Liver (tissue), 3 donors: ENCODE measurements around the gene AJM1.

ENCODE experiments used
- FOXA1 ChIP-seq: IDR thresholded peaks from 2 replicates; pipeline ENCODE4 v1.6.1; 2016; ENCODE audit warnings: antibody characterized with exemption
- HNF4A ChIP-seq, 2 donors: conservative IDR thresholded peaks; 2 replicates each; pipeline ENCODE4 v1.6.1; 2016; ENCODE audit warnings: antibody characterized with exemption in 2 of 2, mild to moderate bottlenecking in 2 of 2
- JUND ChIP-seq, 2 donors: IDR thresholded peaks; 2 replicates each; pipeline ENCODE4 v1.6.1; 2016; ENCODE audit warnings: antibody characterized with exemption in 2 of 2
- MAX ChIP-seq: IDR thresholded peaks from 2 replicates; pipeline ENCODE4 v1.6.1; 2016; ENCODE audit warnings: antibody characterized with exemption
- TF ChIP-seq, protein P1 (sequence below): fragments of 150-350 bp; IDR thresholded peaks from 2 replicates; pipeline ENCODE4 v1.5.1; 2017; ENCODE audit warnings: improper control_type of control experiment, low read depth, low read length; ENCODE audit not compliant: missing input control
- TF ChIP-seq, protein P2 (sequence below): IDR thresholded peaks from 2 replicates; pipeline ENCODE4 v1.6.1; 2016; ENCODE audit warnings: antibody characterized with exemption, mild to moderate bottlenecking
- donor health status: healthy.
- donor health status: healthy.

GRCh38 chr9:136806067-136806466 lies 36.2 kb upstream of the AJM1 start:
- TF ChIP-seq, protein P1, sequence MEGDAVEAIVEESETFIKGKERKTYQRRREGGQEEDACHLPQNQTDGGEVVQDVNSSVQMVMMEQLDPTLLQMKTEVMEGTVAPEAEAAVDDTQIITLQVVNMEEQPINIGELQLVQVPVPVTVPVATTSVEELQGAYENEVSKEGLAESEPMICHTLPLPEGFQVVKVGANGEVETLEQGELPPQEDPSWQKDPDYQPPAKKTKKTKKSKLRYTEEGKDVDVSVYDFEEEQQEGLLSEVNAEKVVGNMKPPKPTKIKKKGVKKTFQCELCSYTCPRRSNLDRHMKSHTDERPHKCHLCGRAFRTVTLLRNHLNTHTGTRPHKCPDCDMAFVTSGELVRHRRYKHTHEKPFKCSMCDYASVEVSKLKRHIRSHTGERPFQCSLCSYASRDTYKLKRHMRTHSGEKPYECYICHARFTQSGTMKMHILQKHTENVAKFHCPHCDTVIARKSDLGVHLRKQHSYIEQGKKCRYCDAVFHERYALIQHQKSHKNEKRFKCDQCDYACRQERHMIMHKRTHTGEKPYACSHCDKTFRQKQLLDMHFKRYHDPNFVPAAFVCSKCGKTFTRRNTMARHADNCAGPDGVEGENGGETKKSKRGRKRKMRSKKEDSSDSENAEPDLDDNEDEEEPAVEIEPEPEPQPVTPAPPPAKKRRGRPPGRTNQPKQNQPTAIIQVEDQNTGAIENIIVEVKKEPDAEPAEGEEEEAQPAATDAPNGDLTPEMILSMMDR, result no peak
- no peak for TF ChIP-seq MAX
- no peak for TF ChIP-seq FOXA1
- TF ChIP-seq, protein P2, sequence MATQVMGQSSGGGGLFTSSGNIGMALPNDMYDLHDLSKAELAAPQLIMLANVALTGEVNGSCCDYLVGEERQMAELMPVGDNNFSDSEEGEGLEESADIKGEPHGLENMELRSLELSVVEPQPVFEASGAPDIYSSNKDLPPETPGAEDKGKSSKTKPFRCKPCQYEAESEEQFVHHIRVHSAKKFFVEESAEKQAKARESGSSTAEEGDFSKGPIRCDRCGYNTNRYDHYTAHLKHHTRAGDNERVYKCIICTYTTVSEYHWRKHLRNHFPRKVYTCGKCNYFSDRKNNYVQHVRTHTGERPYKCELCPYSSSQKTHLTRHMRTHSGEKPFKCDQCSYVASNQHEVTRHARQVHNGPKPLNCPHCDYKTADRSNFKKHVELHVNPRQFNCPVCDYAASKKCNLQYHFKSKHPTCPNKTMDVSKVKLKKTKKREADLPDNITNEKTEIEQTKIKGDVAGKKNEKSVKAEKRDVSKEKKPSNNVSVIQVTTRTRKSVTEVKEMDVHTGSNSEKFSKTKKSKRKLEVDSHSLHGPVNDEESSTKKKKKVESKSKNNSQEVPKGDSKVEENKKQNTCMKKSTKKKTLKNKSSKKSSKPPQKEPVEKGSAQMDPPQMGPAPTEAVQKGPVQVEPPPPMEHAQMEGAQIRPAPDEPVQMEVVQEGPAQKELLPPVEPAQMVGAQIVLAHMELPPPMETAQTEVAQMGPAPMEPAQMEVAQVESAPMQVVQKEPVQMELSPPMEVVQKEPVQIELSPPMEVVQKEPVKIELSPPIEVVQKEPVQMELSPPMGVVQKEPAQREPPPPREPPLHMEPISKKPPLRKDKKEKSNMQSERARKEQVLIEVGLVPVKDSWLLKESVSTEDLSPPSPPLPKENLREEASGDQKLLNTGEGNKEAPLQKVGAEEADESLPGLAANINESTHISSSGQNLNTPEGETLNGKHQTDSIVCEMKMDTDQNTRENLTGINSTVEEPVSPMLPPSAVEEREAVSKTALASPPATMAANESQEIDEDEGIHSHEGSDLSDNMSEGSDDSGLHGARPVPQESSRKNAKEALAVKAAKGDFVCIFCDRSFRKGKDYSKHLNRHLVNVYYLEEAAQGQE, result no peak
- no peak for TF ChIP-seq JUND (IDR thresholded peaks at IDR 0.05)
- no peak for TF ChIP-seq HNF4A (conservative IDR thresholded peaks at IDR 0.05)
